HepG2 (cell line): ENCODE data around the gene SLC16A3. TPM values are rescaled to one million over a fixed set of nuclear protein-coding genes. Genes with fewer than 3 reads are reported as not detected.

ENCODE experiments used
- HOXA3 ChIP-seq: sonication (generic); formaldehyde crosslinking; IDR thresholded peaks from 2 replicates; pipeline ENCODE4 v1.5.0; 2020; ENCODE audit warnings: missing genetic modification reagents
- MTA1 ChIP-seq: sonication (generic); formaldehyde crosslinking; IDR thresholded peaks from 2 replicates; pipeline ENCODE4 v1.4.0; 2020; ENCODE audit warnings: missing genetic modification reagents, mild to moderate bottlenecking, borderline replicate concordance
- RXRB ChIP-seq: IDR thresholded peaks from 2 replicates; pipeline ENCODE4 v1.6.1; 2016; ENCODE audit warnings: borderline replicate concordance, missing genetic modification reagents, missing compliant biosample characterization
- THAP8 ChIP-seq: sonication (generic); formaldehyde crosslinking; IDR thresholded peaks from 2 replicates; pipeline ENCODE4 v1.5.1; 2020; ENCODE audit warnings: missing genetic modification reagents, mild to moderate bottlenecking, borderline replicate concordance
- ZFP90 ChIP-seq: sonication (generic); formaldehyde crosslinking; IDR thresholded peaks from 2 replicates; pipeline ENCODE4 v1.8.0; 2022; ENCODE audit warnings: missing genetic modification reagents, mild to moderate bottlenecking, inconsistent platforms, borderline replicate concordance
- ZNF264 ChIP-seq: sonication (generic); formaldehyde crosslinking; IDR thresholded peaks from 2 replicates; pipeline ENCODE4 v1.4.0; 2020; ENCODE audit warnings: missing genetic modification reagents
- ZNF318 ChIP-seq: sonication (generic); formaldehyde crosslinking; IDR thresholded peaks from 2 replicates; pipeline ENCODE4 v1.4.0; 2020; ENCODE audit warnings: mild to moderate bottlenecking, missing genetic modification reagents
- ZNF33A ChIP-seq: sonication (generic); formaldehyde crosslinking; IDR thresholded peaks from 2 replicates; pipeline ENCODE4 v1.5.1; 2020; ENCODE audit warnings: missing genetic modification reagents, mild to moderate bottlenecking, moderate library complexity, borderline replicate concordance
- ZNF891 ChIP-seq: sonication (generic); formaldehyde crosslinking; IDR thresholded peaks from 2 replicates; pipeline ENCODE4 v1.5.0; 2020; ENCODE audit warnings: mild to moderate bottlenecking, missing genetic modification reagents
- polyA plus RNA-seq, 8 experiments: library from polyadenylated mRNA; depleted of rRNA in 3 of 8; stranded (reverse) in 7 of 8; unstranded in 1 of 8; fragments of >200 nt; fragmentation: Illumina TruSeq in 4 of 8; extraction: Trizol in 4 of 8; gene quantifications; 2 replicates each; pipeline versions ENCODE4 v1.2.1 to v1.2.3, GENCODE V29; 2011 to 2016; ENCODE audit warnings: low read depth in 4 of 8, missing spikeins in 1 of 8, mixed read lengths in 1 of 8; ENCODE audit not compliant: insufficient read depth in 1 of 8
- total RNA-seq, 5 experiments: library from RNA; depleted of rRNA; stranded (reverse); fragments of >200 nt; fragmentation: Illumina TruSeq; extraction: Trizol; gene quantifications; 2 replicates each; pipeline ENCODE4 v1.2.3, GENCODE V29; 2016; ENCODE audit warnings: low read depth in 1 of 5
- TF ChIP-seq, protein P1 (sequence below): sonication (generic); formaldehyde crosslinking; IDR thresholded peaks from one replicate; pipeline ENCODE4 v1.5.1; 2020; ENCODE audit warnings: mild to moderate bottlenecking, missing genetic modification reagents; ENCODE audit errors: not compliant biosample characterization

SLC16A3 gene
- total and polyA plus RNA-seq, 2 of the 13 experiments (the other 11 are each of a cell fraction or from before 2014, with no cell fraction given), result 242 to 349 TPM

DNA sequence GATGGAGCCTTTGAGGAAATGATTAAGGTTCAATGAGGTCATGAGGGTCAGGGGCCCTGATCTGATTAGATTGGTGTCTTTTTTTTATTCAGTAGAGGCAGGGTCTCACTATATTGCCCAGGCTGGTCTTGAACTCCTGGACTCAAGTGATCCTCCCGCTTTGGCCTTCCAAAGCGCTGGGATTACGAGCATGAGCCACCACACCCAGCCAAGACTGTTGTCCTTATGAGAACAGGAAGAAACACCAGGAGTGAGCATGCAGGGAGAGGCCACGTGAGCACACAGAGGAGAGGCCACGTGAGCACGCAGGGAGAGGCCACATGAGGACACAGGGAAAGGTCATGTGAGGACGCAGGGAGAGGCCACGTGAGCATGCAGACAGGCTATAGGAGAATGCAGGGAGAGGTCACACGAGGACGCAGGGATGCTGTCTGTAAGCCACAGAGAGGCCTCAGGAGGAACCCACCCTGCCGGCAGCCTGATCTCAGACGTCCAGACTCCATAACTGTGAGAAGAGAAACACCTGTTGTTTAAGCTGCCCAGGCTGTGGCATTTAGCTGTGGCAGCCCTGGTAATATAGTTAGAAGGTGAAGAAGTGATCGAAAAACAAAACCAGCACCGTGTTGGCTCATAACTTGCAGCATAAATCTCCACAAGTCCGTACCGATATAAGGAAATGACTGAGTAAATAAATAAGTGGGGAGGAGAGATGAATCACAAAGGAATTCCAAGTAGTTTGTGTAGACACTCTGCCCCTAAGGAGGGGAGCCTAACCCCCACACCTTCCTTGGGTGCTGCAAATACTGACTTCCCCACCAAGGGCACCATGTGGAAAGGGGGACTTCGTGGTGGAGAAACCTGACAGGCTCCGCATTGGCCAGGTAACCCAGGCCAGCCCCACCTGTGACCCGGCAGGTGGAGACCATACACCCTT lies 59.3 kb downstream of the SLC16A3 start (continued):
- peak; percentile 89 for TF ChIP-seq ZNF318
- TF ChIP-seq ZNF264 (CRISPR knock-in tag), result peak; percentile 48; the same call in 1 of the 2 replicates
- peak; percentile 96 for TF ChIP-seq MTA1 (CRISPR knock-in tag)
- no peak for TF ChIP-seq ZNF33A
- peak; percentile 71 for TF ChIP-seq ZFP90 (CRISPR knock-in tag)
- TF ChIP-seq RXRB (CRISPR knock-in tag), result peak; percentile 100
- TF ChIP-seq ZNF891 (CRISPR knock-in tag), result peak; percentile 83
- TF ChIP-seq, protein P1, sequence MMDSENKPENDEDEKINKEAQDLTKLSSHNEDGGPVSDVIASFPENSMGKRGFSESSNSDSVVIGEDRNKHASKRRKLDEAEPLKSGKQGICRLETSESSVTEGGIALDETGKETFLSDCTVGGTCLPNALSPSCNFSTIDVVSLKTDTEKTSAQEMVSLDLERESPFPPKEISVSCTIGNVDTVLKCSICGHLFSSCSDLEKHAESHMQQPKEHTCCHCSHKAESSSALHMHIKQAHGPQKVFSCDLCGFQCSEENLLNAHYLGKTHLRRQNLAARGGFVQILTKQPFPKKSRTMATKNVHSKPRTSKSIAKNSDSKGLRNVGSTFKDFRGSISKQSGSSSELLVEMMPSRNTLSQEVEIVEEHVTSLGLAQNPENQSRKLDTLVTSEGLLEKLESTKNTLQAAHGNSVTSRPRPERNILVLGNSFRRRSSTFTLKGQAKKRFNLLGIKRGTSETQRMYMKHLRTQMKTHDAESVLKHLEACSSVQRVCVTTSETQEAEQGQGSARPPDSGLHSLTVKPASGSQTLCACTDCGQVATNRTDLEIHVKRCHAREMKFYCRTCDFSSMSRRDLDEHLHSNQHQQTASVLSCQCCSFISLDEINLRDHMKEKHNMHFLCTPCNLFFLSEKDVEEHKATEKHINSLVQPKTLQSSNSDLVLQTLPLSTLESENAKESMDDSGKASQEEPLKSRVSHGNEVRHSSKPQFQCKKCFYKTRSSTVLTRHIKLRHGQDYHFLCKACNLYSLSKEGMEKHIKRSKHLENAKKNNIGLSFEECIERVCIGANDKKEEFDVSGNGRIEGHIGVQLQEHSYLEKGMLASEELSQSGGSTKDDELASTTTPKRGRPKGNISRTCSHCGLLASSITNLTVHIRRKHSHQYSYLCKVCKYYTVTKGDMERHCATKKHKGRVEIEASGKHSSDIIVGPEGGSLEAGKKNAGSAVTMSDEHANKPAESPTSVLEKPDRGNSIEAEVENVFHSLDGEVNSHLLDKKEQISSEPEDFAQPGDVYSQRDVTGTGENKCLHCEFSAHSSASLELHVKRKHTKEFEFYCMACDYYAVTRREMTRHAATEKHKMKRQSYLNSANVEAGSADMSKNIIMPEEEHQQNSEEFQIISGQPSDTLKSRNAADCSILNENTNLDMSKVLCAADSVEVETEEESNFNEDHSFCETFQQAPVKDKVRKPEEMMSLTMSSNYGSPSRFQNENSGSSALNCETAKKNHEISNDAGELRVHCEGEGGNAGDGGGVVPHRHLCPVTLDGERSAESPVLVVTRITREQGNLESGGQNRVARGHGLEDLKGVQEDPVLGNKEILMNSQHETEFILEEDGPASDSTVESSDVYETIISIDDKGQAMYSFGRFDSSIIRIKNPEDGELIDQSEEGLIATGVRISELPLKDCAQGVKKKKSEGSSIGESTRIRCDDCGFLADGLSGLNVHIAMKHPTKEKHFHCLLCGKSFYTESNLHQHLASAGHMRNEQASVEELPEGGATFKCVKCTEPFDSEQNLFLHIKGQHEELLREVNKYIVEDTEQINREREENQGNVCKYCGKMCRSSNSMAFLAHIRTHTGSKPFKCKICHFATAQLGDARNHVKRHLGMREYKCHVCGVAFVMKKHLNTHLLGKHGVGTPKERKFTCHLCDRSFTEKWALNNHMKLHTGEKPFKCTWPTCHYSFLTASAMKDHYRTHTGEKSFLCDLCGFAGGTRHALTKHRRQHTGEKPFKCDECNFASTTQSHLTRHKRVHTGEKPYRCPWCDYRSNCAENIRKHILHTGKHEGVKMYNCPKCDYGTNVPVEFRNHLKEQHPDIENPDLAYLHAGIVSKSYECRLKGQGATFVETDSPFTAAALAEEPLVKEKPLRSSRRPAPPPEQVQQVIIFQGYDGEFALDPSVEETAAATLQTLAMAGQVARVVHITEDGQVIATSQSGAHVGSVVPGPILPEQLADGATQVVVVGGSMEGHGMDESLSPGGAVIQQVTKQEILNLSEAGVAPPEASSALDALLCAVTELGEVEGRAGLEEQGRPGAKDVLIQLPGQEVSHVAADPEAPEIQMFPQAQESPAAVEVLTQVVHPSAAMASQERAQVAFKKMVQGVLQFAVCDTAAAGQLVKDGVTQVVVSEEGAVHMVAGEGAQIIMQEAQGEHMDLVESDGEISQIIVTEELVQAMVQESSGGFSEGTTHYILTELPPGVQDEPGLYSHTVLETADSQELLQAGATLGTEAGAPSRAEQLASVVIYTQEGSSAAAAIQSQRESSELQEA (CRISPR knock-in tag), result no peak
- no peak for TF ChIP-seq THAP8 (CRISPR knock-in tag)
- peak; percentile 94 for TF ChIP-seq HOXA3 (CRISPR knock-in tag)
